GM12878 (cell line): ENCODE results near the gene PYGO2. TPM values are rescaled to one million over a fixed set of nuclear protein-coding genes. Genes with fewer than 3 reads are reported as not detected.

ENCODE experiments used
- BHLHE40 ChIP-seq, 2 experiments: fragments of 450-650 bp in 1 of 2; IDR thresholded peaks; 2 replicates each; pipeline ENCODE4 v1.6.1; 2011 to 2017; ENCODE audit warnings: low read depth in 2 of 2, borderline replicate concordance in 1 of 2, improper control_type of control experiment in 1 of 2, low read length in 1 of 2, mild to moderate bottlenecking in 1 of 2
- BRCA1 ChIP-seq: IDR thresholded peaks from 2 replicates; pipeline ENCODE4 v1.6.1; 2011; ENCODE audit warnings: low read depth, low read length, improper control_type of control experiment
- CUX1 ChIP-seq: IDR thresholded peaks from 2 replicates; pipeline ENCODE4 v1.6.1; 2012; ENCODE audit warnings: improper control_type of control experiment, low read depth, low read length; ENCODE audit not compliant: insufficient replicate concordance
- FOS ChIP-seq: IDR thresholded peaks from 3 replicates; pipeline ENCODE4 v1.6.1; 2011; ENCODE audit warnings: borderline replicate concordance; ENCODE audit not compliant: insufficient read length; ENCODE audit errors: extremely low read depth
- FOXM1 ChIP-seq: IDR thresholded peaks from 2 replicates; pipeline ENCODE4 v1.6.1; 2012; ENCODE audit warnings: low read depth, mild to moderate bottlenecking, inconsistent platforms, low read length, moderate library complexity
- MAX ChIP-seq: IDR thresholded peaks from 2 replicates; pipeline ENCODE4 v1.6.1; 2012; ENCODE audit warnings: low read depth, low read length, improper control_type of control experiment
- MLLT1 ChIP-seq: fragments of 450-650 bp; IDR thresholded peaks from 2 replicates; pipeline ENCODE4 v1.6.1; 2016; ENCODE audit warnings: mild to moderate bottlenecking
- MTA2 ChIP-seq: fragments of 450-650 bp; IDR thresholded peaks from 2 replicates; pipeline ENCODE4 v1.6.1; 2016; ENCODE audit warnings: low read depth, mild to moderate bottlenecking, moderate library complexity
- NR2C2 ChIP-seq: IDR thresholded peaks from 2 replicates; pipeline ENCODE4 v1.6.1; 2011; ENCODE audit warnings: borderline replicate concordance, low read depth; ENCODE audit not compliant: control insufficient read depth, insufficient read length
- NR2F1 ChIP-seq: fragments of 450-650 bp; conservative IDR thresholded peaks from 2 replicates; pipeline ENCODE4 v1.6.1; 2017; ENCODE audit warnings: mild to moderate bottlenecking
- SP1 ChIP-seq: IDR thresholded peaks from one replicate; pipeline ENCODE4 v1.6.1; 2011; ENCODE audit warnings: low read depth, low read length
- STAT1 ChIP-seq: fragments of 450-650 bp; conservative IDR thresholded peaks from 2 replicates; pipeline ENCODE4 v1.6.1; 2014; ENCODE audit warnings: antibody characterized with exemption, mild to moderate bottlenecking
- TARDBP ChIP-seq: IDR thresholded peaks from 2 replicates; pipeline ENCODE4 v1.6.1; 2016; ENCODE audit warnings: borderline replicate concordance
- ZNF24 ChIP-seq: fragments of 450-650 bp; IDR thresholded peaks from 2 replicates; pipeline ENCODE4 v1.6.1; 2017; ENCODE audit warnings: antibody characterized with exemption, mild to moderate bottlenecking
- ZNF384 ChIP-seq: IDR thresholded peaks from 2 replicates; pipeline ENCODE4 v1.6.1; 2012; ENCODE audit warnings: low read depth, mild to moderate bottlenecking, low read length, improper control_type of control experiment, borderline replicate concordance
- ZNF687 ChIP-seq: fragments of 450-650 bp; IDR thresholded peaks from 2 replicates; pipeline ENCODE4 v1.6.1; 2017; ENCODE audit warnings: mild to moderate bottlenecking, moderate library complexity
- ZSCAN29 ChIP-seq: fragments of 450-650 bp; IDR thresholded peaks from 2 replicates; pipeline ENCODE4 v1.6.1; 2017; ENCODE audit warnings: mild to moderate bottlenecking, moderate library complexity
- polyA plus RNA-seq, 11 experiments: library from polyadenylated mRNA; depleted of rRNA in 4 of 11; unstranded in 6 of 11; stranded (reverse) in 5 of 11; fragments of >200 nt; fragmentation: Nextera tagmentation in 4 of 11; fragmentation: Illumina TruSeq in 1 of 11; extraction: Ambion mirVana in 4 of 11; extraction: Trizol in 1 of 11; gene quantifications; 1 replicate in 1 of 11; 2 replicates in 10 of 11; pipeline versions ENCODE4 v1.2.1 to v1.2.3, GENCODE V29; 2011 to 2016; ENCODE audit warnings: inconsistent platforms in 2 of 11, missing spikeins in 2 of 11, low read depth in 1 of 11
- total RNA-seq, 4 experiments: library from RNA; depleted of rRNA in 3 of 4; stranded (reverse); fragments of >200 nt in 3 of 4; fragmentation: Illumina TruSeq in 1 of 4; extraction: Trizol in 1 of 4; gene quantifications; 2 replicates each; pipeline versions ENCODE4 v1.2.1 to v1.2.3, GENCODE V29; 2013 to 2021

Gene PYGO2
- total and polyA plus RNA-seq, 10 of the 15 experiments (the other 5 are each of a cell fraction or from before 2014, with no cell fraction given), result 8.1 to 33.8 (median 23.5) TPM

GRCh38 chr1:154982897-154983648 is 21.5 kb upstream of the PYGO2 start, which contains the start of gene FLAD1 (continued):
- TF ChIP-seq MAX (peak; percentile 88), BRCA1 (no peak), FOXM1 (peak; percentile 67; the same call in 1 of the 2 replicates), NR2F1 (no peak), ZNF384 (no peak), ZNF24 (no peak), ZNF687 (no peak), ZSCAN29 (no peak), TARDBP (no peak), FOS (peak; percentile 93), BHLHE40 (IDR thresholded peaks at IDR 0.05; ENCODE audit: borderline replicate concordance in 1 of 2, low read depth in 2 of 2, low read length in 1 of 2) (peak in 1 of 2 experiments; percentile 20; a peak in 1 of 4 replicates), MTA2 (no peak), STAT1 (0 out of 2 replicates have a peak, but pooled peaks have one; percentile 21), SP1 (peak; percentile 99), CUX1 (no peak), NR2C2 (no peak), MLLT1 (0 out of 2 replicates have a peak, but pooled peaks have one; percentile 48)
